GM19099 (cell line): ENCODE results near the gene TCEA2.

Experiments
- POLR2A ChIP-seq: IDR thresholded peaks from 3 replicates; pipeline ENCODE4 v1.6.1; 2011; ENCODE audit warnings: low read depth; ENCODE audit not compliant: insufficient read length; ENCODE audit errors: extremely low read depth

Gene TCEA2

GRCh38 chr20:64107736-64108457 is 44.9 kb downstream of the TCEA2 start:
- no peak for TF ChIP-seq POLR2A

GRCh38 chr20:64108731-64109681 is 46.0 kb downstream of the TCEA2 start:
- no peak for TF ChIP-seq POLR2A

- TF ChIP-seq POLR2A = no peak
These were observed 46.9 kb downstream of the TCEA2 start for GRCh38 chr20:64109831-64110391.

DNA sequence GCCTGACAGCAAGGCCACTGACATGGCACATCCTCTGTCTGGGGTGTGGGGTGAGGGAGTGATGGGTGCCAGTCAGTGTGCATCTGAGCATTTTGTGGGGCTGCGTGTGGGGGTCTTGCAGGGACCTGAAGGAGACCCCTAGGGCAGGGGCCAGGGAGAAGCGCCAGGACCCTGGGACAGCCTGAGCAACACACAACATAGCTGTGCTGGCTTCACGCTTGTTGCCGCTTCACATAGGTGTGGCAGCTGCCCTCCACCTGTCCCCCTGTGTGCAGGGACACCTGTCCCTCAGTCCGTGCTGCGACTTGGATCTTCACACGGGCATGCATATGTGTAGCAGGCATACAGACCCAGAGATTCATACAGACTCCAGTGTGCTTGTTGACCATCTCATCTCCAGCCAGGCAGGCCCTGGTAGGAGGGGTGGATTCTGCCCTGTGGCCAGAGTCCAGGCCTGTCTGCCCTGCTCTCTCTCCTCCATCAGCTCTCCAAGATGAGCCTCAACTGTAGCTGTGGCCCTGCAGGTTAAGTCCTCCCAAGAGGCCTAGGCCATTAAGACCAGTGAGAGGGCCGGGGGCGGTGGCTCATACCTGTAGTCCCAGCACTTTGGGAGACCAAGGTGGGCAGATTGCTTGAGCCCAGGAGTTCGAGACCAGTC is 47.5 kb downstream of the TCEA2 start:
- no peak for TF ChIP-seq POLR2A

DNA sequence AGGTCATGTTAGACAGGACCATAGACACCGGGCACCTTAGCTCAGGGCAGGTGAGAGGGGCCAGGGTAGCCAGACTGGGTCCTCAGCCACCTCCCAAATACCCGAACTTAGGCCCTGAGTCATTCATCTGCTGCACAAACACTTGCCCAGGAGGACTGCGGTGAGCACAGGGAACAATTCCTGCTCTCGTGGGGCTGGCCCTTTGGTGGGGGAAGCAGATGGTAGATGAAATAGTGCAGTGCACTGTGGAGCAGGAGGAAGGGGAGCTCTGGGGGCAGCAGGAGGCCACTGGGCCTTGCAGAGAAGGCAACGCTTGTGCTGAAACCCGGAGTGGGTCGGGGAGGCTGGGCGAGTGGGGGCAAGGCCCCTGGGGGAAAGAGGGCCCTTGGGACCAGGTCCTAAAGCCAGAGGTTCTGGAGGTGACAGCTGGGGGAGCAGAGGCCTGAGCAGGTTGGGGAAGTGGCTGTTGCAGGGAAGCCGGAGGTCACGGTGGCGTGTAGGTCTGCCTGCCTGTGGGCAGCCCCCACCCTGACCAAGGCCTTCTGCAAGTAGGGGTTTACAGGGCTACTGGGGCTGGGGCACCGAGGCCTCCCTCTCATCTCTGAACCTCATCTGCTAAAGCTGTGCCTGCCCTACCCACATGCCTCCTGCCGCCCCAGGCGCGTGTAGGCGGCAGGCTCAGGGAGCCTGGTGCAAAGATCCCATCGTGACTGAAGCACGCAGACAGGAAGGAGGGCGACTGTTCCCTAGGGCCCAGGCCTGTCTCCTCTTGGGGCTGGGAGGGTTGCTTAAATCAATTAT is 49.0 kb downstream of the TCEA2 start:
- TF ChIP-seq POLR2A = no peak

DNA sequence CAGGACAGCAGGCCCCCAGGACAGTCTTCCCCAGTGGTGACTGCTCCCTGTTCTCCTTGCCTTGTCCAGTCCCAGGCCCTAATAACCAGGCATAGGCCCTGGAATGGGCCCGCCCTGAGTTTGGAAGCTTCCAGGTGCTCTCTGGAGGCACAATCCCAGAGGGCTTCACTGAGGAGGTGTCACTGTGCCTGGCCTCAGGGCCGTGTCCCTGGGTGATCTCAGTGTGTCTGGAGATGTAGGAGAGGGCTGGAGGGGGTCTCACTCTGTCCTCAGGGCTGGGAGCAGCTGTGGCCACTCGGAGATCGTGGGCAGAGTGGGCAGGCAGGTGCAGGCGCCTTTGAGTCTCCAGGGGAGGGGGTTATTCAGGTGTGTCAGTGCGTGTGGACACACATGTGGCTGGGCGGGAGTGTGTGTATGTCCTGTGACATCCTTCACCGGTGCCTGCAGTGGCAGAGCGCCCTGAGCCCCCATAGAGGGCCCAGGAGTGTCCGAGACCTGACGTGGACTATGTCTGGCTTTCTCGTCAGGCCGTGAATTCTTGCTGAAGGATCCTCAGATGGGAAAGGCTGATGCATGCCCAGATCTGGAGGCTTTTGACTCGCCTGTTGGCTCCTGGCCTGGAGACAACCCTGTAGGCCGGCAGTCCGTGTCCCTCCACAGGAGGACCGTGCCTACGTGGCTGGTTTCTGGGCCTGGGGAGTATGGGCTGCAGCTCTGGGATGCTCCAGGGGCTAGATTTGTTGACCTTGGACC is 49.9 kb downstream of the TCEA2 start:
- TF ChIP-seq POLR2A = no peak

DNA sequence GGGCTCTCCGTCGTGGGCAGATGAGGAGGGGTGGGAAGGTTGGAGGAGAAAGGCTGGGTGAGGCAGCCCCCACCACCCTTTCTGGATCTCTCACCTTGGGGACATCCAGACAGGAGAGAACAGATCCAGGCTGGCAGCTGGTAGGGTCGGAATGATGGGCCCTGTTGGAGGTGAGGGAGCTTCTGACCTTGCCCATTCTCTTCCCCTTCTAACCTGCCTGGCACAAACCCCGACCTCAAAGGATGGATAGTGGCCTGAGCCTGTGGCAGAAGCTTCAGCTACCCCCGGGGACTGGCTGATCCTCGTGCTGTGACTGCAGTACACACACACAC is 50.4 kb downstream of the TCEA2 start:
- TF ChIP-seq POLR2A = no peak

- no peak for TF ChIP-seq POLR2A
These were observed 50.9 kb downstream of the TCEA2 start for GRCh38 chr20:64113796-64114355.

DNA sequence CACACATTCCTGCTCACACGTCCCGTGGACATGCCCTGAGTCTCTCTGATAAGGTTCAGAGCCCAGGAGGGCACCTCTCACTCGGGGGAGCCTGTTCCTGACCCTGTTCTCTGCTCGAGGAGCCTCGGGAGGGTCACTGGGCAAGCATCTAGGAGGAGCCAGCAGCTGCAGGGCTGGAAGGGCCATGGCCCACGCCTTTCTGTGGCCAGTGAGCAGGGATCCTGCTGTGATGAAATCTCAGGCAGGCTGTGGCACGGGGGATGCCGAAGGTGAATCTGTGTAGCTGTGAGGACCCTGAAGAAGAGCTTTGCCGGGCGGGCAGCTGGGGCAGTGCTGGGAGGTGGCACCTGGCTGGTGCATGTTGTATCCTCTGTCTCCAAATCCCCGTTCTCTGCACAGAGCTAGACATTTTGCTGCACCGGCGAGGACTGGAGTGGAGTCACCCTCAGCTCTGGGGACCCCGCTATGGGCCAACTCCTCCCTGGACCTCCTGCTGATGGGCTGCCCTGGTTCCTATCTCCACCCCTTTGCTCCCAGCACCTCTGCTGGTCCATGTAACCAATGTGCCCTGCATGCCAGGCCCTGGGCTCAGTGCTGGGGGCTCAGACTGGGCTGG is 51.5 kb downstream of the TCEA2 start:
- no peak for TF ChIP-seq POLR2A

DNA sequence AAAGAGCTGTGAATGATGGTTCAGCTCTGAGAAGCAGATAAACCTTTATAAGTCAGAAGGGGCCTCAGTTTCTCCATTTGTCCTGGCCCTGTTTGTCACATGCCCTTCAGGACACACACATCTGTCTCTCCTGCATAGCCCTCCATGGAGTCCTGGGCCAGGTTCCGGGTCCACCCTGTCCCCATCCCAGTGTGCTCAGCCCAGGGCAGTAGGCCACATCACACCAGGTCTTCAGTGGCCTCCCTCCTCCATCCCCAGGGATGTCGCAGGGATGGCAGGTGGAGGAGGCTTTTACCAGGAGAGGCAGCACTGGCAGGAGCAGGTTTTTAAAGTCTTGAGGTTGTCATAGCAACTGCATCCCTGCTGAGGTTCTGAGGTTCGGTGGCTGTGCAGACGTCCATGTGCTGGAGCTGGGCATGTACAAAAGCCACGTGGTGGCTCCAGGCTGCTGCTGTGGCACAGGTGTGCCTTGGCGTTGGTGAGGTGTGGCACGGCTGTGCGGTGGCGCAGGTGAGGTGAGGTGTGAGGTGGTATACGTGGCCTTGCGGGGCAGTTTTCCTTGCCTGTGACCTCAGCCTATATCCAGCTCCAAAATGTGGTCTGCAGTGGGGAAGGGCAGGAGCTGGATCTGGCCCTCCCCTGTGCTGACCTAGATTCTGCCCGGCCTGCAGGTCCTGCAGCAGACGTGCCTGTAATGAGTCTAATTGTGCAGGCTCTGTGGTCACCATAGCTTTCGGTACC is 52.3 kb downstream of the TCEA2 start:
- no peak for TF ChIP-seq POLR2A

GRCh38 chr20:64116016-64116415 is 53.0 kb downstream of the TCEA2 start:
- TF ChIP-seq POLR2A = no peak
